ENCODE measurements around the gene TNIK. TPM values are rescaled to one million over a fixed set of nuclear protein-coding genes. Genes with fewer than 3 reads are reported as not detected.
"Not testable (repeated sequence)": the region's sequence is repeated elsewhere in the genome, so short reads cannot be mapped to it uniquely, and the experiment has no call there.

The TNIK gene
- total and polyA plus RNA-seq, 4 donors = 3.7 to 9.8 (median 5.2) TPM

DNA sequence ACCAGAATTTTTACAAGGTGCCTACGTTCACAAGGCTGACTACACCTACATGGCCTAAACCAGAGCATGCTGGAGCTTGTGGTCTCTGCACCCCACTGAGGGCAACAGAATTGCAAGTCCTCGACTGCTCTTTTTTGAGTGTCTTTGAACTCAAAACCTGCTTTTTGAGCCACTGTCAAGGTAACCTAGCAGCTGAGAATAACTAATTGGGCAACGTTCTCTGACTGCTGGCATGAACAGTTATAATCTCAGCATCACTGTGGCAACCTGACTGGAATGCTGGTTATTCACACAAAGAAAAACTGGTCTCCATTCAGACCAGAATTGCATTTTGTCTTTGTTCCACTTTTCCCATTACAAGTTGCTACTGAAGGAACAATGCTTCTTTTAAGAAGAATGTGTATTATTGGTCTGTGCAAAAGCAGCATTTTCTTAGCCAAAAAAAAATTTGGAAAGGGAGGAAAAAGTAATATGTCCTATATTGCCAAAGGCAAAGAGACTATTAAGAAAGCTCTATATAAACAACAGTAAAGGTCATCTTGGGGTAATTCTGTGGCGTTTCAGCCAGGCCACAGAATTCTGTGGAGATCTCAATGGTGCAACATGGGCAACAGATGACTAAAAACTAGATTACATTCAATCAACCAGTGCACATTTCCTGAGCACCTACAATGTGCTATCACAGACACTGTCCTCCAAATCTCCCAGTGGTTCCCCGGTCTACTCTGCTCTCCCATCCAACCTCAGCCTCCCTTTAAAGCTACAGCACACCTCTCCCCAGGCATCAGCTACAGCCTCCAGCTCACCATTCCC is 76.8 kb downstream of the TNIK start:
- no peak for TF ChIP-seq FOXA1 (IDR thresholded peaks at IDR 0.05)
- peak in 1 of 2 donors; percentile 33 for TF ChIP-seq RXRA (IDR thresholded peaks at IDR 0.05)
- TF ChIP-seq HNF4G (IDR thresholded peaks at IDR 0.05) = no peak
- Histone ChIP-seq H3K27ac (ENCODE audit: low read depth in 1 of 2, low read length in 2 of 2) (no peak overlapping the region), H3K4me1 (ENCODE audit: control insufficient read depth in 4 of 4, insufficient read depth in 4 of 4, low read length in 3 of 4) (no peaks in the 10 kb centered on the region), H3K9me3 (ENCODE audit: control insufficient read depth in 4 of 4, low read length in 3 of 4) (no peaks in the 10 kb centered on the region), H3K9ac (ENCODE audit: low read depth in 1 of 2, low read length in 2 of 2) (no peak overlapping the region), H3K4me3 (ENCODE audit: low read depth in 1 of 3, low read length in 3 of 3) (no peak overlapping the region), H3K27me3 (ENCODE audit: control insufficient read depth in 4 of 4, insufficient read depth in 4 of 4, low read length in 3 of 4) (no peaks in the 10 kb centered on the region), H3K36me3 (ENCODE audit: control insufficient read depth in 4 of 4, insufficient read depth in 3 of 4, low read depth in 1 of 4, low read length in 3 of 4) (no peaks in the 10 kb centered on the region)
- DNase-seq (ENCODE audit: low spot score) = no peak
- 61% methylated on average over 5 of the region's 5 CpGs for WGBS

DNA sequence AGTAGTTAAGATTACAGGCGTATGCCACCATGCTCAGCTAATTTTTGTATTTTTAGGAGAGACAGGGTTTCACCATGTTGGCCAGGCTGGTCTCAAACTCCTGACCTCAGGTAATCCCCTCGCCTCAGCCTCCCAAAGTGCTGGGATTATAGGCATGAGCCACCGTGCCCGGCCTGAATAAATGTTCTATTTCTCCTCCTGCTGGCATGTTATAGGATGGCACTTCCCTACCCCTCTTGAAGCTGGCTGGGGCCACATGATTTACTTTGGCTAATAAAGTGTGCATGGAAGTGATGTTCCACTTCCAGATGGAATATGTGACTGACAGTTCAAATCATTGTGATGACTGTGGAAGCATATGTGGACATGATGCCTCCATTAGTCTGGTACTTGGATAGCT is 77.9 kb downstream of the TNIK start:
- H3K36me3 ChIP-seq (ENCODE audit: control insufficient read depth in 4 of 4, insufficient read depth in 3 of 4, low read depth in 1 of 4, low read length in 3 of 4); H3K4me3 ChIP-seq (ENCODE audit: low read depth in 1 of 3, low read length in 3 of 3); H3K9ac ChIP-seq (ENCODE audit: low read depth in 1 of 2, low read length in 2 of 2); H3K27ac ChIP-seq (ENCODE audit: low read depth in 1 of 2, low read length in 2 of 2); DNase-seq (ENCODE audit: low spot score); H3K27me3 ChIP-seq (ENCODE audit: control insufficient read depth in 4 of 4, insufficient read depth in 4 of 4, low read length in 3 of 4); H3K4me1 ChIP-seq (ENCODE audit: control insufficient read depth in 4 of 4, insufficient read depth in 4 of 4, low read length in 3 of 4); H3K9me3 ChIP-seq (ENCODE audit: control insufficient read depth in 4 of 4, low read length in 3 of 4): not testable (repeated sequence)
- WGBS = 97% methylated on average over 4 of the region's 4 CpGs

DNA sequence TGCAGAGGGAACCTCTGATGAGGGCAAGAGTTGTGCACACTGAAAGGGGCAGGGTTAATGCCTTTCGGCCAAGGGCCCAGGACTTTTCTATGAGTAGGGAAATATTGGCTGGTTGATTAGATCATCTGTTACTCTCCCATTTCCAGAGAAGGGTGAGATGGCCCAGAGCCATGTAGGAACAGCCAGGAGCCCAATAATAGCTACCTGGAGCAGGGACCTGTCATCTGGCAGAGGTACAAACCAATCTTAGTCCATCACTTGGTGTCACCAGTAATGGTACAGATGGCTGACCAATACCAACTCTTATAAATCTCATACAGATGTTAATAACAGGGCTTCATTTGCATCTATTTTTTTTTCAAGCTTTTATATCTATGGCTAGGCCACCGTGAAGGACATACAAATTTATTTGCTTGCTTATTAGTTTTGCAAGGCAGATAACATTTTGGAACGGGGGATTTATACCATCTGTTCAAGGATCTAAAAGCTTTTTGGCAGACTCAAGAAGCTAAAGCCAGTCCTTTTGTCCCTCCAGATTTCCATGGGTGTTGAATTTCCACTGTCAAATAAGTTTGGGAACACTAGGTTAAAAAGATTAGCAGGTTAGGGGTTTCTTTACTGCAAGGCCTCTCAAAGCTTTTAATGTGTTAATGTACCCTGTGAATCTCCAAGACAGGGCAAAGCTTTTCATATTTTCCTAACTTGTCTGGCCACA is 79.3 kb downstream of the TNIK start:
- no peaks in the 10 kb centered on the region for H3K9me3 ChIP-seq (ENCODE audit: control insufficient read depth in 4 of 4, low read length in 3 of 4)
- H3K4me3 ChIP-seq (ENCODE audit: low read depth in 1 of 3, low read length in 3 of 3) = no peak overlapping the region
- H3K36me3 ChIP-seq (ENCODE audit: control insufficient read depth in 4 of 4, insufficient read depth in 3 of 4, low read depth in 1 of 4, low read length in 3 of 4) = no peaks in the 10 kb centered on the region
- H3K4me1 ChIP-seq (ENCODE audit: control insufficient read depth in 4 of 4, insufficient read depth in 4 of 4, low read length in 3 of 4) = peaks cover 2 to 8% (median 4%) of the 10 kb centered on the region in 4 donors
- TF ChIP-seq HNF4G (IDR thresholded peaks at IDR 0.05) = no peak
- no peak for TF ChIP-seq NR2F2 (IDR thresholded peaks at IDR 0.05)
- TF ChIP-seq HNF4A (conservative IDR thresholded peaks at IDR 0.05) = no peak
- H3K27me3 ChIP-seq (ENCODE audit: control insufficient read depth in 4 of 4, insufficient read depth in 4 of 4, low read length in 3 of 4) = no peaks in the 10 kb centered on the region
- WGBS = 64% methylated on average over 3 of the region's 3 CpGs
- no peak overlapping the region for H3K27ac ChIP-seq (ENCODE audit: low read depth in 1 of 2, low read length in 2 of 2)
- H3K9ac ChIP-seq (ENCODE audit: low read depth in 1 of 2, low read length in 2 of 2) = no peak overlapping the region
- no peak for DNase-seq (ENCODE audit: low spot score)

DNA sequence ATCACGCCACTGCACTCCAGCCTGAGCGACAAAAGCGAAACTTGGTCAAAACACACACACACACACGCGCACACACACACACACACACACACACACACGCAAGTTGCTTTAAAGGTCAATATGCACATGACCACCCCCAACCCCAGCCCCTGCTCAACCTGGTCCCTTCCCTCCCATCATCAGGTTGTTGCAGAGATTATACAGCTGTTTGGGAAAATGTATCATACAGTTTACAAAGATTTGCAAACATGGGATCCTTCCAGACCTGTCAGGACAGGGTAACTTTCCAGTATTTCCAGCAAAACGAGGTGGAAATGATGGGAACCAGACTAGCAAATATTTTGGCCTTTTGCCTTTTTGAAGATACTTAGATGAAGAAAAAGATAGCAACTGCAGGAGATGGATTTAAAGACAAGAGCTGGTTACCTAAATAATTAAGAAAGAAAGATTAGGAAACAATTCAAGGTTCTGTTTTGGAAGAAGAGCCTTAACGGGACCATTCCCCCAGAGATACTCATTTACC is 80.2 kb downstream of the TNIK start:
- WGBS = 80% methylated on average over 8 of the region's 8 CpGs

More for the DNA sequence above, 80.2 kb downstream of the TNIK start:
- Histone ChIP-seq H3K36me3 (ENCODE audit: control insufficient read depth in 4 of 4, insufficient read depth in 3 of 4, low read depth in 1 of 4, low read length in 3 of 4) (no peaks in the 10 kb centered on the region), H3K9me3 (ENCODE audit: control insufficient read depth in 4 of 4, low read length in 3 of 4) (no peaks in the 10 kb centered on the region), H3K9ac (ENCODE audit: low read depth in 1 of 2, low read length in 2 of 2) (no peak overlapping the region), H3K27ac (ENCODE audit: low read depth in 1 of 2, low read length in 2 of 2) (no peak overlapping the region), H3K4me1 (ENCODE audit: control insufficient read depth in 4 of 4, insufficient read depth in 4 of 4, low read length in 3 of 4) (peaks cover 5 to 12% (median 7%) of the 10 kb centered on the region in 4 donors), H3K4me3 (ENCODE audit: low read depth in 1 of 3, low read length in 3 of 3) (no peak overlapping the region), H3K27me3 (ENCODE audit: control insufficient read depth in 4 of 4, insufficient read depth in 4 of 4, low read length in 3 of 4) (no peaks in the 10 kb centered on the region)
- TF ChIP-seq NR2F2 (IDR thresholded peaks at IDR 0.05) = no peak
- TF ChIP-seq TAF1 (conservative IDR thresholded peaks at IDR 0.05) = no peak
- TF ChIP-seq, protein P1, sequence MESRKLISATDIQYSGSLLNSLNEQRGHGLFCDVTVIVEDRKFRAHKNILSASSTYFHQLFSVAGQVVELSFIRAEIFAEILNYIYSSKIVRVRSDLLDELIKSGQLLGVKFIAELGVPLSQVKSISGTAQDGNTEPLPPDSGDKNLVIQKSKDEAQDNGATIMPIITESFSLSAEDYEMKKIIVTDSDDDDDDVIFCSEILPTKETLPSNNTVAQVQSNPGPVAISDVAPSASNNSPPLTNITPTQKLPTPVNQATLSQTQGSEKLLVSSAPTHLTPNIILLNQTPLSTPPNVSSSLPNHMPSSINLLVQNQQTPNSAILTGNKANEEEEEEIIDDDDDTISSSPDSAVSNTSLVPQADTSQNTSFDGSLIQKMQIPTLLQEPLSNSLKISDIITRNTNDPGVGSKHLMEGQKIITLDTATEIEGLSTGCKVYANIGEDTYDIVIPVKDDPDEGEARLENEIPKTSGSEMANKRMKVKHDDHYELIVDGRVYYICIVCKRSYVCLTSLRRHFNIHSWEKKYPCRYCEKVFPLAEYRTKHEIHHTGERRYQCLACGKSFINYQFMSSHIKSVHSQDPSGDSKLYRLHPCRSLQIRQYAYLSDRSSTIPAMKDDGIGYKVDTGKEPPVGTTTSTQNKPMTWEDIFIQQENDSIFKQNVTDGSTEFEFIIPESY (IDR thresholded peaks at IDR 0.05) = no peak
- TF ChIP-seq, protein P2, sequence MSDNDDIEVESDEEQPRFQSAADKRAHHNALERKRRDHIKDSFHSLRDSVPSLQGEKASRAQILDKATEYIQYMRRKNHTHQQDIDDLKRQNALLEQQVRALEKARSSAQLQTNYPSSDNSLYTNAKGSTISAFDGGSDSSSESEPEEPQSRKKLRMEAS (IDR thresholded peaks at IDR 0.05) = no peak
- no peak for TF ChIP-seq RXRA (IDR thresholded peaks at IDR 0.05)
- TF ChIP-seq EGR1 (IDR thresholded peaks at IDR 0.05; ENCODE audit: low read depth in 2 of 2) = no peak
- TF ChIP-seq JUND (IDR thresholded peaks at IDR 0.05) = no peak
- TF ChIP-seq SP1 (IDR thresholded peaks at IDR 0.05) = no peak
- TF ChIP-seq HNF4A (conservative IDR thresholded peaks at IDR 0.05) = no peak
- TF ChIP-seq FOXA1 (IDR thresholded peaks at IDR 0.05) = no peak
- TF ChIP-seq, protein P3, sequence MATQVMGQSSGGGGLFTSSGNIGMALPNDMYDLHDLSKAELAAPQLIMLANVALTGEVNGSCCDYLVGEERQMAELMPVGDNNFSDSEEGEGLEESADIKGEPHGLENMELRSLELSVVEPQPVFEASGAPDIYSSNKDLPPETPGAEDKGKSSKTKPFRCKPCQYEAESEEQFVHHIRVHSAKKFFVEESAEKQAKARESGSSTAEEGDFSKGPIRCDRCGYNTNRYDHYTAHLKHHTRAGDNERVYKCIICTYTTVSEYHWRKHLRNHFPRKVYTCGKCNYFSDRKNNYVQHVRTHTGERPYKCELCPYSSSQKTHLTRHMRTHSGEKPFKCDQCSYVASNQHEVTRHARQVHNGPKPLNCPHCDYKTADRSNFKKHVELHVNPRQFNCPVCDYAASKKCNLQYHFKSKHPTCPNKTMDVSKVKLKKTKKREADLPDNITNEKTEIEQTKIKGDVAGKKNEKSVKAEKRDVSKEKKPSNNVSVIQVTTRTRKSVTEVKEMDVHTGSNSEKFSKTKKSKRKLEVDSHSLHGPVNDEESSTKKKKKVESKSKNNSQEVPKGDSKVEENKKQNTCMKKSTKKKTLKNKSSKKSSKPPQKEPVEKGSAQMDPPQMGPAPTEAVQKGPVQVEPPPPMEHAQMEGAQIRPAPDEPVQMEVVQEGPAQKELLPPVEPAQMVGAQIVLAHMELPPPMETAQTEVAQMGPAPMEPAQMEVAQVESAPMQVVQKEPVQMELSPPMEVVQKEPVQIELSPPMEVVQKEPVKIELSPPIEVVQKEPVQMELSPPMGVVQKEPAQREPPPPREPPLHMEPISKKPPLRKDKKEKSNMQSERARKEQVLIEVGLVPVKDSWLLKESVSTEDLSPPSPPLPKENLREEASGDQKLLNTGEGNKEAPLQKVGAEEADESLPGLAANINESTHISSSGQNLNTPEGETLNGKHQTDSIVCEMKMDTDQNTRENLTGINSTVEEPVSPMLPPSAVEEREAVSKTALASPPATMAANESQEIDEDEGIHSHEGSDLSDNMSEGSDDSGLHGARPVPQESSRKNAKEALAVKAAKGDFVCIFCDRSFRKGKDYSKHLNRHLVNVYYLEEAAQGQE (IDR thresholded peaks at IDR 0.05) = no peak
- no peak for TF ChIP-seq RAD21 (IDR thresholded peaks at IDR 0.05)
- TF ChIP-seq YY1 (IDR thresholded peaks at IDR 0.05) = no peak
- TF ChIP-seq, protein P4, sequence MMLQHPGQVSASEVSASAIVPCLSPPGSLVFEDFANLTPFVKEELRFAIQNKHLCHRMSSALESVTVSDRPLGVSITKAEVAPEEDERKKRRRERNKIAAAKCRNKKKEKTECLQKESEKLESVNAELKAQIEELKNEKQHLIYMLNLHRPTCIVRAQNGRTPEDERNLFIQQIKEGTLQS (IDR thresholded peaks at IDR 0.05) = no peak
- no peak for TF ChIP-seq FOXA2 (IDR thresholded peaks at IDR 0.05)
- TF ChIP-seq GABPA (IDR thresholded peaks at IDR 0.05 in 1 of 2, conservative IDR thresholded peaks at IDR 0.05 in 1 of 2) = no peak
- no peak for DNase-seq (ENCODE audit: low spot score)
